Liver (tissue), 9 donors: Measurements from ENCODE around the gene XRN1. TPM values are rescaled to one million over a fixed set of nuclear protein-coding genes. Genes with fewer than 3 reads are reported as not detected.

ENCODE experiments used
- DNase-seq: peaks from one replicate; pipeline ENCODE4 v3.0.0-alpha.2; 2017; ENCODE audit warnings: low spot score
- H3K27ac ChIP-seq, 2 donors: one replicate each; pipeline ENCODE4 v1.7.0; 2013; ENCODE audit warnings: inconsistent platforms in 2 of 2, low read length in 2 of 2, control low read depth in 1 of 2, low read depth in 1 of 2, mild to moderate bottlenecking in 1 of 2
- H3K27me3 ChIP-seq, 4 donors: one replicate each; pipeline versions ENCODE4 v1.6.1 to v1.7.0; 2013; ENCODE audit warnings: low read length in 3 of 4, inconsistent platforms in 1 of 4, mild to moderate bottlenecking in 1 of 4, moderate library complexity in 1 of 4; ENCODE audit not compliant: control insufficient read depth in 4 of 4, insufficient read depth in 4 of 4
- H3K36me3 ChIP-seq, 4 donors: one replicate each; pipeline versions ENCODE4 v1.6.1 to v1.7.0; 2013; ENCODE audit warnings: low read length in 3 of 4, mild to moderate bottlenecking in 3 of 4, low read depth in 1 of 4, moderate library complexity in 1 of 4; ENCODE audit not compliant: control insufficient read depth in 4 of 4, insufficient read depth in 3 of 4
- H3K4me1 ChIP-seq, 4 donors: one replicate each; pipeline versions ENCODE4 v1.6.1 to v1.7.0; 2013; ENCODE audit warnings: low read length in 3 of 4, mild to moderate bottlenecking in 3 of 4, moderate library complexity in 1 of 4; ENCODE audit not compliant: control insufficient read depth in 4 of 4, insufficient read depth in 4 of 4
- H3K4me3 ChIP-seq, 3 donors: one replicate each; pipeline versions ENCODE4 v1.6.1 to v1.7.0; 2013; ENCODE audit warnings: low read length in 3 of 3, control low read depth in 1 of 3, low read depth in 1 of 3, mild to moderate bottlenecking in 1 of 3
- H3K9ac ChIP-seq, 2 donors: one replicate each; pipeline ENCODE4 v1.7.0; 2013; ENCODE audit warnings: low read length in 2 of 2, mild to moderate bottlenecking in 2 of 2, moderate library complexity in 2 of 2, control low read depth in 1 of 2, low read depth in 1 of 2
- H3K9me3 ChIP-seq, 4 donors: one replicate each; pipeline versions ENCODE4 v1.6.1 to v1.7.0; 2013; ENCODE audit warnings: low read length in 3 of 4; ENCODE audit not compliant: control insufficient read depth in 4 of 4
- ATF3 ChIP-seq: IDR thresholded peaks from 2 replicates; pipeline ENCODE4 v1.6.1; 2016; ENCODE audit warnings: antibody characterized with exemption
- EGR1 ChIP-seq, 2 donors: IDR thresholded peaks; 2 replicates each; pipeline ENCODE4 v1.6.1; 2016 to 2018; ENCODE audit warnings: antibody characterized with exemption in 2 of 2, low read depth in 2 of 2
- FOXA1 ChIP-seq: IDR thresholded peaks from 2 replicates; pipeline ENCODE4 v1.6.1; 2016; ENCODE audit warnings: antibody characterized with exemption
- FOXA2 ChIP-seq: IDR thresholded peaks from 2 replicates; pipeline ENCODE4 v1.6.1; 2016; ENCODE audit warnings: antibody characterized with exemption
- GABPA ChIP-seq, 2 donors: IDR thresholded peaks in 1 of 2; conservative IDR thresholded peaks in 1 of 2; 2 replicates each; pipeline ENCODE4 v1.6.1; 2016; ENCODE audit warnings: antibody characterized with exemption in 2 of 2, mild to moderate bottlenecking in 1 of 2, moderate library complexity in 1 of 2
- HNF4A ChIP-seq, 2 donors: conservative IDR thresholded peaks; 2 replicates each; pipeline ENCODE4 v1.6.1; 2016; ENCODE audit warnings: antibody characterized with exemption in 2 of 2, mild to moderate bottlenecking in 2 of 2
- HNF4G ChIP-seq: IDR thresholded peaks from 2 replicates; pipeline ENCODE4 v1.6.1; 2016; ENCODE audit warnings: antibody characterized with exemption
- JUND ChIP-seq, 2 donors: IDR thresholded peaks; 2 replicates each; pipeline ENCODE4 v1.6.1; 2016; ENCODE audit warnings: antibody characterized with exemption in 2 of 2
- MAX ChIP-seq: IDR thresholded peaks from 2 replicates; pipeline ENCODE4 v1.6.1; 2016; ENCODE audit warnings: antibody characterized with exemption
- RXRA ChIP-seq, 2 donors: IDR thresholded peaks; 2 replicates each; pipeline ENCODE4 v1.6.1; 2017 to 2018; ENCODE audit warnings: antibody characterized with exemption in 2 of 2, mild to moderate bottlenecking in 1 of 2
- SP1 ChIP-seq: IDR thresholded peaks from 2 replicates; pipeline ENCODE4 v1.6.1; 2018; ENCODE audit warnings: antibody characterized with exemption, mild to moderate bottlenecking
- TAF1 ChIP-seq: conservative IDR thresholded peaks from 2 replicates; pipeline ENCODE4 v1.6.1; 2016; ENCODE audit warnings: antibody characterized with exemption, mild to moderate bottlenecking
- YY1 ChIP-seq: IDR thresholded peaks from 2 replicates; pipeline ENCODE4 v1.6.1; 2016; ENCODE audit warnings: antibody characterized with exemption, mild to moderate bottlenecking
- ZBTB33 ChIP-seq: IDR thresholded peaks from 2 replicates; pipeline ENCODE4 v1.6.1; 2016; ENCODE audit warnings: antibody characterized with exemption
- WGBS: extraction: QIAGEN DNeasy Blood & Tissue Kit; methylation state at CpG from one replicate; pipeline ENCODE4 v1.1.7; 2013; 5-methylcytosine and 5-hydroxymethylcytosine counted together
- polyA plus RNA-seq, 2 donors: library from polyadenylated mRNA; stranded (reverse) in 1 of 2; unstranded in 1 of 2; fragments of 200-250 nt in 1 of 2; fragments of >200 nt in 1 of 2; fragmentation: Nextera tagmentation in 1 of 2; extraction: Ambion mirVana in 1 of 2; gene quantifications; one replicate each; pipeline versions ENCODE4 v1.2.1 to v1.2.3, GENCODE V29; 2013 to 2015
- total RNA-seq, 2 donors: library from RNA; depleted of rRNA; stranded (reverse); fragments of >200 nt; gene quantifications; one replicate each; pipeline ENCODE4 v1.2.3, GENCODE V29; 2014
- TF ChIP-seq, protein P1 (sequence below): IDR thresholded peaks from 2 replicates; pipeline ENCODE4 v1.6.1; 2016; ENCODE audit warnings: antibody characterized with exemption, mild to moderate bottlenecking
- TF ChIP-seq, protein P2 (sequence below): fragments of 150-350 bp; IDR thresholded peaks from 2 replicates; pipeline ENCODE4 v1.5.1; 2017; ENCODE audit warnings: improper control_type of control experiment, low read depth, low read length; ENCODE audit not compliant: missing input control
- donor health status: healthy.
- donor health status: healthy.
- donor health status: healthy.
- donor health status: healthy.
- donor health status: healthy.

The XRN1 gene
- total and polyA plus RNA-seq, 4 donors, result 4.3 to 41.4 (median 25.9) TPM

DNA sequence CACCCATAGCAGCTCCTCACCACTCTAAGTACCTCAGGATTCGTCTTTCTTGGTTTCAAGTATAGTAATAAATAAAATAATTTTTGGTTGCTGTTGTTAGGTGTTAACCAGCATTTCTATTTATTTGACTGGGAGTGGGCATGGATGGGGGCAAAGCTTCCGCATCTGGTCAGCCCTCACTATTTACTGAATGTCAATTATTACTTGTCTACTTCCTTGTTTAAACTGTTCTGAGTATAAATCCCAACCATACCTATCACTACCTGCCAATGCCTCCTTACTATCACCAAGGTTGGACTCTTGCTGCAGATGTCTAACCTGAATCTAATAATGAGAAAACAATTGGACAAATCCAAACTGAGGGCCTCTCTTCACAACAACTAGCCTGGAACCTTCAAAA, 180.6 kb downstream of the XRN1 start:
- Histone ChIP-seq H3K4me1 (no peaks in the 10 kb centered on the region), H3K4me3 (no peak overlapping the region), H3K27me3 (no peaks in the 10 kb centered on the region), H3K36me3 (no peaks in the 10 kb centered on the region), H3K9me3 (no peaks in the 10 kb centered on the region), H3K27ac (no peak overlapping the region), H3K9ac (no peak overlapping the region)
- TF ChIP-seq ZBTB33 (no peak), TAF1 (no peak), GABPA (IDR thresholded peaks at IDR 0.05 in 1 of 2, conservative IDR thresholded peaks at IDR 0.05 in 1 of 2) (no peak), RXRA (IDR thresholded peaks at IDR 0.05) (no peak), SP1 (no peak), ATF3 (no peak), JUND (IDR thresholded peaks at IDR 0.05) (no peak), YY1 (no peak), MAX (no peak), HNF4A (conservative IDR thresholded peaks at IDR 0.05) (no peak), FOXA1 (no peak), EGR1 (IDR thresholded peaks at IDR 0.05; ENCODE audit: low read depth in 2 of 2) (no peak), HNF4G (no peak)
- TF ChIP-seq, protein P1, sequence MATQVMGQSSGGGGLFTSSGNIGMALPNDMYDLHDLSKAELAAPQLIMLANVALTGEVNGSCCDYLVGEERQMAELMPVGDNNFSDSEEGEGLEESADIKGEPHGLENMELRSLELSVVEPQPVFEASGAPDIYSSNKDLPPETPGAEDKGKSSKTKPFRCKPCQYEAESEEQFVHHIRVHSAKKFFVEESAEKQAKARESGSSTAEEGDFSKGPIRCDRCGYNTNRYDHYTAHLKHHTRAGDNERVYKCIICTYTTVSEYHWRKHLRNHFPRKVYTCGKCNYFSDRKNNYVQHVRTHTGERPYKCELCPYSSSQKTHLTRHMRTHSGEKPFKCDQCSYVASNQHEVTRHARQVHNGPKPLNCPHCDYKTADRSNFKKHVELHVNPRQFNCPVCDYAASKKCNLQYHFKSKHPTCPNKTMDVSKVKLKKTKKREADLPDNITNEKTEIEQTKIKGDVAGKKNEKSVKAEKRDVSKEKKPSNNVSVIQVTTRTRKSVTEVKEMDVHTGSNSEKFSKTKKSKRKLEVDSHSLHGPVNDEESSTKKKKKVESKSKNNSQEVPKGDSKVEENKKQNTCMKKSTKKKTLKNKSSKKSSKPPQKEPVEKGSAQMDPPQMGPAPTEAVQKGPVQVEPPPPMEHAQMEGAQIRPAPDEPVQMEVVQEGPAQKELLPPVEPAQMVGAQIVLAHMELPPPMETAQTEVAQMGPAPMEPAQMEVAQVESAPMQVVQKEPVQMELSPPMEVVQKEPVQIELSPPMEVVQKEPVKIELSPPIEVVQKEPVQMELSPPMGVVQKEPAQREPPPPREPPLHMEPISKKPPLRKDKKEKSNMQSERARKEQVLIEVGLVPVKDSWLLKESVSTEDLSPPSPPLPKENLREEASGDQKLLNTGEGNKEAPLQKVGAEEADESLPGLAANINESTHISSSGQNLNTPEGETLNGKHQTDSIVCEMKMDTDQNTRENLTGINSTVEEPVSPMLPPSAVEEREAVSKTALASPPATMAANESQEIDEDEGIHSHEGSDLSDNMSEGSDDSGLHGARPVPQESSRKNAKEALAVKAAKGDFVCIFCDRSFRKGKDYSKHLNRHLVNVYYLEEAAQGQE, result no peak
- TF ChIP-seq, protein P2, sequence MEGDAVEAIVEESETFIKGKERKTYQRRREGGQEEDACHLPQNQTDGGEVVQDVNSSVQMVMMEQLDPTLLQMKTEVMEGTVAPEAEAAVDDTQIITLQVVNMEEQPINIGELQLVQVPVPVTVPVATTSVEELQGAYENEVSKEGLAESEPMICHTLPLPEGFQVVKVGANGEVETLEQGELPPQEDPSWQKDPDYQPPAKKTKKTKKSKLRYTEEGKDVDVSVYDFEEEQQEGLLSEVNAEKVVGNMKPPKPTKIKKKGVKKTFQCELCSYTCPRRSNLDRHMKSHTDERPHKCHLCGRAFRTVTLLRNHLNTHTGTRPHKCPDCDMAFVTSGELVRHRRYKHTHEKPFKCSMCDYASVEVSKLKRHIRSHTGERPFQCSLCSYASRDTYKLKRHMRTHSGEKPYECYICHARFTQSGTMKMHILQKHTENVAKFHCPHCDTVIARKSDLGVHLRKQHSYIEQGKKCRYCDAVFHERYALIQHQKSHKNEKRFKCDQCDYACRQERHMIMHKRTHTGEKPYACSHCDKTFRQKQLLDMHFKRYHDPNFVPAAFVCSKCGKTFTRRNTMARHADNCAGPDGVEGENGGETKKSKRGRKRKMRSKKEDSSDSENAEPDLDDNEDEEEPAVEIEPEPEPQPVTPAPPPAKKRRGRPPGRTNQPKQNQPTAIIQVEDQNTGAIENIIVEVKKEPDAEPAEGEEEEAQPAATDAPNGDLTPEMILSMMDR, result no peak
- 81% methylated on average over 2 of the region's 2 CpGs for WGBS
- no peak for DNase-seq

- Histone ChIP-seq H3K9ac (no peak overlapping the region), H3K4me3 (no peak overlapping the region), H3K9me3 (no peaks in the 10 kb centered on the region), H3K27ac (no peak overlapping the region), H3K27me3 (no peaks in the 10 kb centered on the region), H3K36me3 (no peaks in the 10 kb centered on the region), H3K4me1 (no peaks in the 10 kb centered on the region)
- DNase-seq, result no peak
- TF ChIP-seq GABPA (IDR thresholded peaks at IDR 0.05 in 1 of 2, conservative IDR thresholded peaks at IDR 0.05 in 1 of 2), result no peak
- no peak for TF ChIP-seq ATF3
- TF ChIP-seq ZBTB33, result no peak
- no peak for TF ChIP-seq HNF4A (conservative IDR thresholded peaks at IDR 0.05)
- TF ChIP-seq RXRA (IDR thresholded peaks at IDR 0.05), result no peak
- no peak for TF ChIP-seq FOXA2
- WGBS, result 85% methylated on average over 2 of the region's 2 CpGs
Observed at GRCh38 chr3:142263112-142263511, 184.7 kb downstream of the XRN1 start.
